Measurements from ENCODE around the gene FCN3. TPM values are rescaled to one million over a fixed set of nuclear protein-coding genes. Genes with fewer than 3 reads are reported as not detected.

Gene FCN3
- total and polyA plus RNA-seq, 9 of the 15 experiments (the other 6 are each of a cell fraction or from before 2014, with no cell fraction given): 0.49 TPM; not detected in 8

GRCh38 chr1:27377760-27378495 lies 3.3 kb upstream of the FCN3 start:
- FAIRE-seq: peak; percentile 74
- 68% methylated on average over 12 of the region's 12 CpGs for WGBS (ENCODE audit: insufficient coverage, low coverage, missing lambda C conversion rate)
- TF ChIP-seq ZNF75A (CRISPR knock-in tag; IDR thresholded peaks at IDR 0.05): no peak
- peak; percentile 51 for TF ChIP-seq SMARCA4 (IDR thresholded peaks at IDR 0.05)
- peak; percentile 43; the same call in 1 of the 2 replicates for TF ChIP-seq CBFA2T2 (conservative IDR thresholded peaks at IDR 0.05)
- TF ChIP-seq ZFP36 (IDR thresholded peaks at IDR 0.05; ENCODE audit: low read depth, low read length, partially characterized antibody): peak; percentile 17
- no peak for TF ChIP-seq SFPQ (IDR thresholded peaks at IDR 0.05; ENCODE audit: low read depth, low read length)
- TF ChIP-seq TCF3 (CRISPR knock-in tag; IDR thresholded peaks at IDR 0.05): peak; percentile 51
- TF ChIP-seq TBP (optimal IDR thresholded peaks at IDR 0.05; ENCODE audit: low read depth, low read length): peak; percentile 44
- peak in 1 of 2 experiments; percentile 20; a peak in 1 of 4 replicates for TF ChIP-seq RCOR1 (IDR thresholded peaks at IDR 0.05; ENCODE audit: borderline replicate concordance in 1 of 2, low read depth in 2 of 2, low read length in 2 of 2)
- TF ChIP-seq ZBTB7A (IDR thresholded peaks at IDR 0.05; ENCODE audit: borderline replicate concordance, control insufficient read depth, low read depth, low read length): peak; percentile 42; the same call in 1 of the 2 replicates
- TF ChIP-seq UBTF (IDR thresholded peaks at IDR 0.05; ENCODE audit: borderline replicate concordance in 1 of 2, low read depth in 2 of 2, low read length in 2 of 2): peak in 1 of 2 experiments; percentile 58; a peak in 1 of 4 replicates
- TF ChIP-seq CHAMP1 (IDR thresholded peaks at IDR 0.05): no peak
- TF ChIP-seq ZNF431 (CRISPR knock-in tag; IDR thresholded peaks at IDR 0.05): no peak
- TF ChIP-seq NCOA4 (IDR thresholded peaks at IDR 0.05; ENCODE audit: partially characterized antibody): no peak
- TF ChIP-seq FOSL1 (tag; conservative IDR thresholded peaks at IDR 0.05): no peak
- peak; percentile 68 for TF ChIP-seq ARID1B (IDR thresholded peaks at IDR 0.05)

More at GRCh38 chr1:27377760-27378495, 3.3 kb upstream of the FCN3 start:
- DNase-seq (ENCODE audit: extremely low read depth in 1 of 4, low spot score in 3 of 4): peak; percentile 57 to 82 (median 70)
- H3K79me2 ChIP-seq (ENCODE audit: control insufficient read depth, insufficient read depth, low read length): no peaks in the 10 kb centered on the region
- no peaks in the 10 kb centered on the region; the same call in 1 of the 2 replicates for H4K20me1 ChIP-seq (replicated peaks; ENCODE audit: control insufficient read depth, insufficient read depth, low read length)
- H3K27ac ChIP-seq (ENCODE audit: extremely low read depth, low read depth, low read length): no peak overlapping the region
- H3K27me3 ChIP-seq (ENCODE audit: control insufficient read depth in 2 of 2, insufficient read depth in 2 of 2, low read length in 2 of 2): no peaks in the 10 kb centered on the region
- no peak overlapping the region for H3K4me3 ChIP-seq
- H3K4me2 ChIP-seq (ENCODE audit: insufficient read depth, low read length): no peak overlapping the region
- BruUV-seq (replicated peaks): no TSS peak
- ATAC-seq: peak; percentile 50
- H3K4me1 ChIP-seq (replicated peaks in 1 of 2; ENCODE audit: control insufficient read depth in 2 of 2, insufficient read depth in 2 of 2, low read length in 2 of 2): peaks cover 4 to 37% of the 10 kb centered on the region in 2 experiments; a peak in 4 of 5 replicates
- POLR2A ChIA-PET: interaction anchor here (0.5 to 1.1 kb wide), 3 partner anchors 10 to 928 kb away, joined by 3 to 6 read pairs (median 3); no protein-coding TSS in a partner anchor
- intact Hi-C loops (cut with micrococcal nuclease): no loop called here
- H3K36me3 ChIP-seq (ENCODE audit: control insufficient read depth, insufficient read depth, low read length): no peaks in the 10 kb centered on the region
- H3K9me3 ChIP-seq (replicated peaks; ENCODE audit: control insufficient read depth, insufficient read depth, low read depth, low read length): no peaks in the 10 kb centered on the region
- peak overlapping the region; percentile 20 for H2AFZ ChIP-seq (ENCODE audit: low read depth, low read length)
- H3K9me1 ChIP-seq (ENCODE audit: control insufficient read depth, insufficient read depth, low read length): no peaks in the 10 kb centered on the region
- H3K9ac ChIP-seq (ENCODE audit: insufficient read depth in 1 of 2, low read depth in 2 of 2, low read length in 2 of 2): peak overlapping the region in 1 of 2 experiments; percentile 85; a peak in 2 of 4 replicates
- CTCF ChIA-PET (ENCODE audit: low intra/inter-chr PET ratio): interaction anchor here (0.7 kb wide), 1 partner anchor 78 kb away, joined by 3 read pairs; no protein-coding TSS in a partner anchor
- in situ Hi-C loops (cut with MboI): no loop called here
